WTC11 (cell line): ENCODE measurements around the gene CPEB4. TPM values are rescaled to one million over a fixed set of nuclear protein-coding genes. Genes with fewer than 3 reads are reported as not detected.

ENCODE experiments used
- ATAC-seq: fragments of 200-7000 bp; cut with Tn5 transposase; 2 replicates; pipeline ENCODE4 v1.10.0; 2021; ENCODE audit warnings: mild to moderate bottlenecking, moderate library complexity
- CTCF ChIA-PET: fragments of 300-600 bp; sonication (Branson Sonifier 250); formaldehyde crosslinking; loops from one replicate; lab custom pipeline; 2021; ENCODE audit warnings: antibody characterized with exemption; lab: Charles Lee
- POLR2A ChIA-PET: fragments of 350-600 bp; sonication (Branson Sonifier 250); formaldehyde crosslinking; loops from one replicate; lab custom pipeline; 2021; ENCODE audit warnings: antibody characterized with exemption; lab: Charles Lee
- DNase-seq: peaks from one replicate; pipeline ENCODE4 v3.0.0; 2021; ENCODE audit warnings: low spot score
- H3K27ac Mint-ChIP-seq: 2 replicates; pipeline ENCODE4 v1.8.0; 2021; ENCODE audit warnings: mixed read lengths
- H3K27me3 Mint-ChIP-seq: 2 replicates; pipeline ENCODE4 v1.8.0; 2021; ENCODE audit warnings: low read depth, mild to moderate bottlenecking, moderate library complexity, mixed read lengths
- H3K36me3 Mint-ChIP-seq: 2 replicates; pipeline ENCODE4 v1.8.0; 2021; ENCODE audit warnings: mixed read lengths
- H3K4me1 Mint-ChIP-seq: 2 replicates; pipeline ENCODE4 v1.8.0; 2022; ENCODE audit warnings: mixed read lengths
- H3K4me3 Mint-ChIP-seq: 2 replicates; pipeline ENCODE4 v1.8.0; 2021; ENCODE audit warnings: mild to moderate bottlenecking, moderate library complexity, mixed read lengths
- H3K9me3 Mint-ChIP-seq: 2 replicates; pipeline ENCODE4 v1.8.0; 2021; ENCODE audit warnings: mixed read lengths
- FOXJ3 ChIP-seq: sonication (generic); formaldehyde crosslinking; IDR thresholded peaks from 2 replicates; pipeline ENCODE4 v1.9.0; 2021; ENCODE audit warnings: missing genetic modification reagents, mild to moderate bottlenecking, borderline replicate concordance
- HMGA2 ChIP-seq: fragments of 250-450 bp; sonication (Bioruptor Pico); IDR thresholded peaks from 2 replicates; pipeline ENCODE4 v1.4.0; 2021; ENCODE audit warnings: mild to moderate bottlenecking, moderate library complexity
- ZNF121 ChIP-seq: sonication (generic); formaldehyde crosslinking; IDR thresholded peaks from 2 replicates; pipeline ENCODE4 v1.8.0; 2023; ENCODE audit warnings: missing genetic modification reagents
- ZNF232 ChIP-seq: sonication (generic); formaldehyde crosslinking; IDR thresholded peaks from 2 replicates; pipeline ENCODE4 v1.8.0; 2022; ENCODE audit warnings: mild to moderate bottlenecking, missing genetic modification reagents
- ZNF416 ChIP-seq: fragments of 250-450 bp; sonication (Bioruptor Pico); IDR thresholded peaks from 2 replicates; pipeline ENCODE4 v1.9.0; 2021; ENCODE audit warnings: mild to moderate bottlenecking, inconsistent platforms
- total RNA-seq: library from RNA; stranded (reverse); gene quantifications from 3 replicates; pipeline ENCODE4 v1.2.3, GENCODE V29; 2021
- TF ChIP-seq, protein P1 (sequence below): fragments of 250-450 bp; sonication (Bioruptor Pico); IDR thresholded peaks from 2 replicates; pipeline ENCODE4 v1.9.0; 2021; ENCODE audit warnings: mild to moderate bottlenecking
- TF ChIP-seq, protein P2 (sequence below): sonication (generic); formaldehyde crosslinking; IDR thresholded peaks from 2 replicates; pipeline ENCODE4 v1.8.0; 2022; ENCODE audit warnings: mild to moderate bottlenecking, missing genetic modification reagents
- TF ChIP-seq, protein P3 (sequence below): sonication (generic); formaldehyde crosslinking; IDR thresholded peaks from 2 replicates; pipeline ENCODE4 v1.8.1; 2022; ENCODE audit warnings: low read depth, missing genetic modification reagents, borderline replicate concordance
- TF ChIP-seq, protein P4 (sequence below): fragments of 250-450 bp; sonication (Bioruptor Pico); conservative IDR thresholded peaks from 2 replicates; pipeline ENCODE4 v1.9.0; 2021; ENCODE audit warnings: mild to moderate bottlenecking
- TF ChIP-seq, protein P5 (sequence below): sonication (generic); formaldehyde crosslinking; IDR thresholded peaks from 2 replicates; pipeline ENCODE4 v1.8.1; 2023; ENCODE audit warnings: mild to moderate bottlenecking, missing genetic modification reagents, borderline replicate concordance
- TF ChIP-seq, protein P6 (sequence below): sonication (generic); formaldehyde crosslinking; IDR thresholded peaks from 2 replicates; pipeline ENCODE4 v1.8.1; 2023; ENCODE audit warnings: mild to moderate bottlenecking, moderate library complexity, missing genetic modification reagents

Gene CPEB4
- total RNA-seq, 1 experiment from 2014 or later = 12.7 TPM

DNA sequence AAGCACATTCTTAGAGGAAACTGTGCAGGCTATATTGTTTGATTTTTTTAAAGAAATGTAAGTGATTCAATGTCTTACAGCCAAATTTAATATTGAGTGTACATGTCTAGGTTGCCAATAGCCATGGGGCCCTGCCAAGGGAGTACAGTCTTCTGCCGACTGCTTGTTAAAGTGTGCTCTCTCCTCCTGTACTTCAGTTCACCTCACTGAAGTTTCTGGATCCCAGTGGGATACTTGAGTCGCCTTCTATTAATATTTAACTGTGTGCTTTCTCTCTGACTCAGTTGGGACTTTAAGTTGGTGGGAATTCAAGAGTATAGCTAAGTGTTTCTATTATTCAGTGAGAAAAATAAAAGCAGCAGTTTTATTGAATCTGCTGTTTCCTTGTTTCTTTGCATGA lies 56.4 kb downstream of the CPEB4 start:
- Mint-ChIP-seq H3K4me1 (peaks cover 50% of the 10 kb centered on the region), H3K27me3 (no peaks in the 10 kb centered on the region), H3K27ac (peak overlapping the region; percentile 74), H3K9me3 (no peaks in the 10 kb centered on the region), H3K36me3 (no peaks in the 10 kb centered on the region; the same call in 1 of the 2 replicates), H3K4me3 (no peak overlapping the region)
- no peak for TF ChIP-seq HMGA2 (CRISPR knock-in tag)
- TF ChIP-seq, protein P1, sequence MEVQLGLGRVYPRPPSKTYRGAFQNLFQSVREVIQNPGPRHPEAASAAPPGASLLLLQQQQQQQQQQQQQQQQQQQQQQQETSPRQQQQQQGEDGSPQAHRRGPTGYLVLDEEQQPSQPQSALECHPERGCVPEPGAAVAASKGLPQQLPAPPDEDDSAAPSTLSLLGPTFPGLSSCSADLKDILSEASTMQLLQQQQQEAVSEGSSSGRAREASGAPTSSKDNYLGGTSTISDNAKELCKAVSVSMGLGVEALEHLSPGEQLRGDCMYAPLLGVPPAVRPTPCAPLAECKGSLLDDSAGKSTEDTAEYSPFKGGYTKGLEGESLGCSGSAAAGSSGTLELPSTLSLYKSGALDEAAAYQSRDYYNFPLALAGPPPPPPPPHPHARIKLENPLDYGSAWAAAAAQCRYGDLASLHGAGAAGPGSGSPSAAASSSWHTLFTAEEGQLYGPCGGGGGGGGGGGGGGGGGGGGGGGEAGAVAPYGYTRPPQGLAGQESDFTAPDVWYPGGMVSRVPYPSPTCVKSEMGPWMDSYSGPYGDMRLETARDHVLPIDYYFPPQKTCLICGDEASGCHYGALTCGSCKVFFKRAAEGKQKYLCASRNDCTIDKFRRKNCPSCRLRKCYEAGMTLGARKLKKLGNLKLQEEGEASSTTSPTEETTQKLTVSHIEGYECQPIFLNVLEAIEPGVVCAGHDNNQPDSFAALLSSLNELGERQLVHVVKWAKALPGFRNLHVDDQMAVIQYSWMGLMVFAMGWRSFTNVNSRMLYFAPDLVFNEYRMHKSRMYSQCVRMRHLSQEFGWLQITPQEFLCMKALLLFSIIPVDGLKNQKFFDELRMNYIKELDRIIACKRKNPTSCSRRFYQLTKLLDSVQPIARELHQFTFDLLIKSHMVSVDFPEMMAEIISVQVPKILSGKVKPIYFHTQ = no peak
- no peak for TF ChIP-seq ZNF121 (CRISPR knock-in tag)
- TF ChIP-seq, protein P2, sequence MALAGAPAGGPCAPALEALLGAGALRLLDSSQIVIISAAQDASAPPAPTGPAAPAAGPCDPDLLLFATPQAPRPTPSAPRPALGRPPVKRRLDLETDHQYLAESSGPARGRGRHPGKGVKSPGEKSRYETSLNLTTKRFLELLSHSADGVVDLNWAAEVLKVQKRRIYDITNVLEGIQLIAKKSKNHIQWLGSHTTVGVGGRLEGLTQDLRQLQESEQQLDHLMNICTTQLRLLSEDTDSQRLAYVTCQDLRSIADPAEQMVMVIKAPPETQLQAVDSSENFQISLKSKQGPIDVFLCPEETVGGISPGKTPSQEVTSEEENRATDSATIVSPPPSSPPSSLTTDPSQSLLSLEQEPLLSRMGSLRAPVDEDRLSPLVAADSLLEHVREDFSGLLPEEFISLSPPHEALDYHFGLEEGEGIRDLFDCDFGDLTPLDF (CRISPR knock-in tag) = no peak
- TF ChIP-seq, protein P3, sequence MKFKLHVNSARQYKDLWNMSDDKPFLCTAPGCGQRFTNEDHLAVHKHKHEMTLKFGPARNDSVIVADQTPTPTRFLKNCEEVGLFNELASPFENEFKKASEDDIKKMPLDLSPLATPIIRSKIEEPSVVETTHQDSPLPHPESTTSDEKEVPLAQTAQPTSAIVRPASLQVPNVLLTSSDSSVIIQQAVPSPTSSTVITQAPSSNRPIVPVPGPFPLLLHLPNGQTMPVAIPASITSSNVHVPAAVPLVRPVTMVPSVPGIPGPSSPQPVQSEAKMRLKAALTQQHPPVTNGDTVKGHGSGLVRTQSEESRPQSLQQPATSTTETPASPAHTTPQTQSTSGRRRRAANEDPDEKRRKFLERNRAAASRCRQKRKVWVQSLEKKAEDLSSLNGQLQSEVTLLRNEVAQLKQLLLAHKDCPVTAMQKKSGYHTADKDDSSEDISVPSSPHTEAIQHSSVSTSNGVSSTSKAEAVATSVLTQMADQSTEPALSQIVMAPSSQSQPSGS = no peak
- TF ChIP-seq, protein P4, sequence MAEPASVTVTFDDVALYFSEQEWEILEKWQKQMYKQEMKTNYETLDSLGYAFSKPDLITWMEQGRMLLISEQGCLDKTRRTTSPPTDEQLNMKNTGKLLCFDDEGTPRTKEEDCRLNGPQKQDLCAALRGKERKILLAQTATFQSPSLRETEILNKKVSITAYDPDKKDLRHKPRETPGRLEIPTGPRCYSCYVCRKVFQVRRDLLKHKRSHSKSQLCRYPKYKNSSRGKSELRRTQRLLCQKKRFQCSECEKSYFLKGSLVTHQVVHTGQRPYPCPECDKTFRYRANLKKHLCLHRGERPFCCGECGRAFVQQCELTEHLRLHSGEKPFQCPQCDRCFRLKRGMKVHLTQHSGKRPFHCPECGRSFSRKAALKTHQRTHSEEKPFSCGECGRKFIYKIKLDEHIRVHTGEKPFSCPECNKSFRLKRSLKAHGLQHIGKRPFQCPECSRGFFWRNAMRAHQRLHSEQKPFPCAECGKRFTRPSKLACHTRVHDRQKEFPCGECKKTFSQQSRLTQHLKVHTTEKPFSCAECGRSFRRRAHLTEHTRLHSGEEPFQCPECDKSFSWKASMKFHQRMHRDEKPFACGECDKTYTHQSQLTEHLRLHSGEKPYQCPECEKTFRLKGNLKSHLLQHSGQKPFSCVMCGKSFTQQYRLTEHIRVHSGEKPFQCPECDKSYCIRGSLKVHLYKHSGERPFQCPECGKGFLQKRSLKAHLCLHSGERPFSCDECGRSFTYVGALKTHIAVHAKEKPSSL = no peak
- TF ChIP-seq, protein P5, sequence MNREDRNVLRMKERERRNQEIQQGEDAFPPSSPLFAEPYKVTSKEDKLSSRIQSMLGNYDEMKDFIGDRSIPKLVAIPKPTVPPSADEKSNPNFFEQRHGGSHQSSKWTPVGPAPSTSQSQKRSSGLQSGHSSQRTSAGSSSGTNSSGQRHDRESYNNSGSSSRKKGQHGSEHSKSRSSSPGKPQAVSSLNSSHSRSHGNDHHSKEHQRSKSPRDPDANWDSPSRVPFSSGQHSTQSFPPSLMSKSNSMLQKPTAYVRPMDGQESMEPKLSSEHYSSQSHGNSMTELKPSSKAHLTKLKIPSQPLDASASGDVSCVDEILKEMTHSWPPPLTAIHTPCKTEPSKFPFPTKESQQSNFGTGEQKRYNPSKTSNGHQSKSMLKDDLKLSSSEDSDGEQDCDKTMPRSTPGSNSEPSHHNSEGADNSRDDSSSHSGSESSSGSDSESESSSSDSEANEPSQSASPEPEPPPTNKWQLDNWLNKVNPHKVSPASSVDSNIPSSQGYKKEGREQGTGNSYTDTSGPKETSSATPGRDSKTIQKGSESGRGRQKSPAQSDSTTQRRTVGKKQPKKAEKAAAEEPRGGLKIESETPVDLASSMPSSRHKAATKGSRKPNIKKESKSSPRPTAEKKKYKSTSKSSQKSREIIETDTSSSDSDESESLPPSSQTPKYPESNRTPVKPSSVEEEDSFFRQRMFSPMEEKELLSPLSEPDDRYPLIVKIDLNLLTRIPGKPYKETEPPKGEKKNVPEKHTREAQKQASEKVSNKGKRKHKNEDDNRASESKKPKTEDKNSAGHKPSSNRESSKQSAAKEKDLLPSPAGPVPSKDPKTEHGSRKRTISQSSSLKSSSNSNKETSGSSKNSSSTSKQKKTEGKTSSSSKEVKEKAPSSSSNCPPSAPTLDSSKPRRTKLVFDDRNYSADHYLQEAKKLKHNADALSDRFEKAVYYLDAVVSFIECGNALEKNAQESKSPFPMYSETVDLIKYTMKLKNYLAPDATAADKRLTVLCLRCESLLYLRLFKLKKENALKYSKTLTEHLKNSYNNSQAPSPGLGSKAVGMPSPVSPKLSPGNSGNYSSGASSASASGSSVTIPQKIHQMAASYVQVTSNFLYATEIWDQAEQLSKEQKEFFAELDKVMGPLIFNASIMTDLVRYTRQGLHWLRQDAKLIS (CRISPR knock-in tag) = no peak
- TF ChIP-seq FOXJ3 (CRISPR knock-in tag) = no peak
- no peak for TF ChIP-seq ZNF232
- TF ChIP-seq, protein P6, sequence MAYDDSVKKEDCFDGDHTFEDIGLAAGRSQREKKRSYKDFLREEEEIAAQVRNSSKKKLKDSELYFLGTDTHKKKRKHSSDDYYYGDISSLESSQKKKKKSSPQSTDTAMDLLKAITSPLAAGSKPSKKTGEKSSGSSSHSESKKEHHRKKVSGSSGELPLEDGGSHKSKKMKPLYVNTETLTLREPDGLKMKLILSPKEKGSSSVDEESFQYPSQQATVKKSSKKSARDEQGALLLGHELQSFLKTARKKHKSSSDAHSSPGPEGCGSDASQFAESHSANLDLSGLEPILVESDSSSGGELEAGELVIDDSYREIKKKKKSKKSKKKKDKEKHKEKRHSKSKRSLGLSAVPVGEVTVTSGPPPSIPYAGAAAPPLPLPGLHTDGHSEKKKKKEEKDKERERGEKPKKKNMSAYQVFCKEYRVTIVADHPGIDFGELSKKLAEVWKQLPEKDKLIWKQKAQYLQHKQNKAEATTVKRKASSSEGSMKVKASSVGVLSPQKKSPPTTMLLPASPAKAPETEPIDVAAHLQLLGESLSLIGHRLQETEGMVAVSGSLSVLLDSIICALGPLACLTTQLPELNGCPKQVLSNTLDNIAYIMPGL (CRISPR knock-in tag) = no peak
- TF ChIP-seq ZNF416 = no peak
- DNase-seq (no peak), ATAC-seq (no peak)
- CTCF ChIA-PET = interaction anchor here (2.3 to 6.3 kb wide), 2 partner anchors 19 to 29 kb away, joined by 6 to 35 read pairs; no protein-coding TSS in a partner anchor
- POLR2A ChIA-PET = interaction anchor here (0.5 to 0.7 kb wide), 2 partner anchors 13 to 1109 kb away, joined by 3 to 4 read pairs; no protein-coding TSS in a partner anchor
